GM12801 (cell line): ENCODE data around the gene ATP2B2.

ENCODE experiments used
- CTCF ChIP-seq: IDR thresholded peaks from one replicate; pipeline ENCODE4 v1.5.1; 2011; ENCODE audit warnings: control low read depth; ENCODE audit not compliant: insufficient read length; ENCODE audit errors: extremely low read depth

Gene ATP2B2

GRCh38 chr3:10408680-10409079 lies 96.7 kb downstream of the ATP2B2 start:
- TF ChIP-seq CTCF = no peak

GRCh38 chr3:10407361-10407760 lies 98.0 kb downstream of the ATP2B2 start:
- TF ChIP-seq CTCF = no peak

GRCh38 chr3:10406414-10406813 lies 99.0 kb downstream of the ATP2B2 start:
- TF ChIP-seq CTCF = no peak

GRCh38 chr3:10405816-10406215 lies 99.6 kb downstream of the ATP2B2 start:
- TF ChIP-seq CTCF = no peak

GRCh38 chr3:10404876-10405275 lies 100.5 kb downstream of the ATP2B2 start:
- TF ChIP-seq CTCF = no peak

- TF ChIP-seq CTCF = no peak
Measured at GRCh38 chr3:10404377-10404776, 101.0 kb downstream of the ATP2B2 start.

- TF ChIP-seq CTCF = no peak
Measured at GRCh38 chr3:10401990-10402761, 103.2 kb downstream of the ATP2B2 start.
